ENCODE results near the gene CREB3L1.
A peak's percentile ranks its signal among the peaks of the same experiment; 100 is the strongest.

Gene CREB3L1

GRCh38 chr11:46366661-46367161 lies 89.2 kb downstream of the CREB3L1 start:
- no peak for ATAC-seq

DNA sequence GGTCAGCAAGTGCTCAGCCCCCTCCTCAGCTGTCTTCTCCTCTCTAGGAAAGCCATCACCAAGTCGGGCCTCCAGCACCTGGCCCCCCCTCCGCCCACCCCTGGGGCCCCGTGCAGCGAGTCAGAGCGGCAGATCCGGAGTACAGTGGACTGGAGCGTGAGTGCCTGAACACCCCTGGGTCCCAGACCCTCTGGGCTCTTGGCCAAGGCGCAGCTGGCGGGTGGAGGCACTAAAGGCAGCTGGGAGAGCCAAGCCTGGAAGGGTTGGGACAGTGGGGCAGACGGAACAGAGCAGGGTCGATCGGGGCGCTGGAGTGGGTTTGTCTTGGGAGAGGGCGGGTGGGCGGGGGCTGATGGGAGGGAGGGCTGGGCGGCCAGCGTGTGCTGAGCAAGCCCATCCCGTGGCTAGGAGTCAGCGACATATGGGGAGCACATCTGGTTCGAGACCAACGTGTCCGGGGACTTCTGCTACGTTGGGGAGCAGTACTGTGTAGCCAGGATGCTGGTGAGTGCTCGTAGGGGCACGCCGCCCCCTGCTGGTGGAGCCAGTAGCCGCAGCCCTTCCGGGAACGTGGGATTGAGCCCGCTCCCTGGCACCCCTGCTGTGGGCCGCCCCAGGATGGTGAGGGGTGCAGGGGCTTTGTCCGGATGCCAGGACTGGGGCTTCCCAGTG lies 89.9 kb downstream of the CREB3L1 start:
- peak; percentile 78 to 84 for ATAC-seq

- no peak for ATAC-seq
Measured at GRCh38 chr11:46367916-46368267, 90.4 kb downstream of the CREB3L1 start.

DNA sequence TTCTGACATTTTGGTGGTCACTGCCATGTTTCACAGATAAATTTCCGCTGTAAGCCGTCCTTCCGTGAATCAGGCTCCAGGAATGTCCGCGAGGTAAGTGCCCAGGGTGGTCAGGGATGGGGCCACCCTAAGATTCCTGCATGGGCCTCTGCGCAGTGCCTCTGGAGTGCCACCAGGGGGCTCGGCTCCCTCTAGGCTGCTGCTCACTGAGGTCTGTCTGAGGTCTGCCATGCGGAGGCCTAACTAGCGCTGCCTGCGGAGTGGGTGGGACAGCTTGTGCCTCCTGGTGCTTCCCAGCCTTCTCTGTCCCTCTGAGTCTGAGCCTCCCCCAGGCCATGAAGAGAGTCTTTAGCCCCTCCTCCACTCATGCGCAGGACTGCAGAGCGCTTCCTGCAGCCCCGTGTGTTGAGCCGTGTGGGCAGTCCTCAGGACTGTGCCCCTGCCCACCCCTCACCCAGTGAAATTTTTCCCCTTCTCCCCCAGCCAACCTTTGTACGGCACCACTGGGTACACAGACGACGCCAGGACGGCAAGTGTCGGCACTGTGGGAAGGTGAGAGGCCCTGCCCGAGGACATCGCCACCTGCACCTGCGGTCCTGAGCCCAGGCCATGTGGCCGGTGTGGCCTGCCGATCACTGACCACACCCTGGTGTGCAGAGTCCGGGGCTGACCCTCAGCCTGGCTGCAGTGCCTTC lies 92.1 kb downstream of the CREB3L1 start:
- peak; percentile 67 to 74 for ATAC-seq

DNA sequence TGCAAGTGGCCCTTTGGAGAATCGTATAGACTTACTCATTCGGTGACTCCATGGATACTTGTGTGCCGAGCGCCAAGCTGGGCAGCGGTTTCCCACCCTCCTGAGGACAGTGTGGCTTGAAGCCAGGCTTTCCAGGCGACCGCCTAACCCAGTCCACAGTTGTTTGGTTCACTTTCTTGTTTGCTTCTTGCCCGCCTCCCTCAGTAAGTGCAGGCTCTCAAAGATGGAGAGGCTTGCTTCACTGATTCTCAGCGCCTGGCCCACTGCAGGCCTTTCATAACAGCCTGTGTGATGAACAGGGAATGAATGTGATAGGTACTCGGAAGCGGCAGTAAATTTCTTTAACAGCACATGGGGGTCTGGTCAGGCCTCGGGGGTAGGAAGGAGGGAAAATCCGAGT lies 92.8 kb downstream of the CREB3L1 start:
- no peak for ATAC-seq
